SK-N-SH (cell line): ENCODE data around the gene KCTD19.

Experiments
- NRF1 ChIP-seq: IDR thresholded peaks from 2 replicates; pipeline ENCODE4 v1.6.1; 2012; ENCODE audit warnings: low read depth, mild to moderate bottlenecking, low read length
- RAD21 ChIP-seq: IDR thresholded peaks from 2 replicates; pipeline ENCODE4 v1.6.1; 2012; ENCODE audit warnings: mild to moderate bottlenecking, low read length
- SIN3A ChIP-seq: IDR thresholded peaks from 2 replicates; pipeline ENCODE4 v1.6.1; 2012; ENCODE audit warnings: low read depth, mild to moderate bottlenecking, low read length, moderate library complexity, borderline replicate concordance
- TCF12 ChIP-seq: IDR thresholded peaks from 2 replicates; pipeline ENCODE4 v1.4.0; 2012
- TF ChIP-seq, protein P1 (sequence below): IDR thresholded peaks from 2 replicates; pipeline ENCODE4 v1.4.0; 2012; ENCODE audit warnings: low read depth

DNA sequence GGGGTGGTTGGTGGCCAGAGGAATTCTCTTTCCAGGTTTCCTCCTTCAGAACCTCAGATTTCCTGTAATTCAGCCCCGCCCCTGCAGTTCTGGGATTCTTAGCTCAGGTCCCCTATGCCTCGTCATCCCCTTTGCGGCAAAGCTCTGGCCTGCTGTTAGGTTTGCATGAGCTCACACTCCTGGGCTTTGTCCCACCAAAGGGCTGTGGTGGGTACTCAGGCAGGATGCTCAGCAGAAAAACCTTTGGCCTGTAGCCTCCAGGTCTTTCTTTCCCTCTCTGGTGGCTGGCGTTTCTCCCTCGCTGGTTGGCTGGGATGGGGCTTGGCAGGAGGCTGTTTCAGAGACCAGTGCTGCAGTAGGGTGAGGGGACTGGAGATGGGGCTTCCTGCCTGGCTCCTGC is 56.8 kb downstream of the KCTD19 start:
- TF ChIP-seq TCF12 (no peak), RAD21 (no peak), NRF1 (no peak), SIN3A (no peak)
- TF ChIP-seq, protein P1, sequence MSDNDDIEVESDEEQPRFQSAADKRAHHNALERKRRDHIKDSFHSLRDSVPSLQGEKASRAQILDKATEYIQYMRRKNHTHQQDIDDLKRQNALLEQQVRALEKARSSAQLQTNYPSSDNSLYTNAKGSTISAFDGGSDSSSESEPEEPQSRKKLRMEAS = no peak
